GM13977 (cell line): ENCODE results near the gene GORASP2.

Experiments
- DNase-seq: peaks from one replicate; pipeline ENCODE4 v3.0.0; 2012; ENCODE audit warnings: low spot score
- in situ Hi-C: fragments of 300-500 bp; cut with MboI; formaldehyde crosslinking; loops from one replicate; pipeline ENCODE4 v1.12.0; 2022; ENCODE audit warnings: low sequenced_read_pairs, low pct_unique_long_range_greater_than_20kb, mixed read lengths, inconsistent platforms; ENCODE audit not compliant: unreplicated experiment
- TF ChIP-seq, protein P1 (sequence below): IDR thresholded peaks from 2 replicates; pipeline ENCODE4 v1.5.1; 2012; ENCODE audit warnings: mild to moderate bottlenecking, control low read depth; ENCODE audit not compliant: insufficient read depth; ENCODE audit errors: extremely low read depth, missing control alignments

The GORASP2 gene

DNA sequence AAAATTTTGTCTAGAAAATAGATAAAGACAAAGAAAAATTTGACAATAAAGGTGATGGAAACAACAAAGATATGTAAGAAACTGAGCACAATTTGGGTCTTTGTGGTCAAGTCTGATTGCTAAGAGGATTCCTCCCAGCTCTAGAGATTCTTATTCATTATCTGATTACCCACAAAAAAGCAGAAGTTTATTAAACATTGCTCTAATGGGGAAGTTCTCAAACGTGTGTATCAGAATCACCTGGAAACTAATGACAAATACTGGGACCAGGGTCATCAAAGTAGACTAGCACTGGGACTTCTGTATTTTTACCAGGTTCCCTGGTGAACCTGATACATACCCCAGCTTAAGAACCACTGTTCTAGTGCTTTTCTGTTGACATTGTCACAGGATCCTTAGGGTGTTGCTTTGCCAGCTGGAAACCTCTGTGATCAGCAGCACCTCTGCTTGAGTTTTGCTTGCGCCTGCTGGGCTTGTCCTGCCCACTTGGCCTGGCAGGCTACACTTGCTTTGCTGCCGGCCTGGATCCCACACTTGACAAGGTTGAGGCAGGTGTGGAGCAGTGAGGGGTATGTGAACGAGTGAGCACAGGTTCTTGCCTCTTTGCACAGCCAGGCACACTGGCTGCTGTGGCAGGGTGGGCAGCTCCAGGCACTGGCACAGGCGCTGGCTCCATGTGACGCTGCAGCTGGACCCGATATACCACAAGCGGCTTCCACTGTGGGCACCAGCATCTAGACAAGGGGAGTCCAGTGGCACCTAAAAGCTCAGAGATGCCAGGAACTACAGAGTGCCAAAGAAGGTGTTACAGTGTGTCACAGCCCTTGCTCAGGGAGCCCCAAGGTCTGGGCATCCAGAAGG lies 6.2 kb upstream of the GORASP2 start:
- TF ChIP-seq, protein P1, sequence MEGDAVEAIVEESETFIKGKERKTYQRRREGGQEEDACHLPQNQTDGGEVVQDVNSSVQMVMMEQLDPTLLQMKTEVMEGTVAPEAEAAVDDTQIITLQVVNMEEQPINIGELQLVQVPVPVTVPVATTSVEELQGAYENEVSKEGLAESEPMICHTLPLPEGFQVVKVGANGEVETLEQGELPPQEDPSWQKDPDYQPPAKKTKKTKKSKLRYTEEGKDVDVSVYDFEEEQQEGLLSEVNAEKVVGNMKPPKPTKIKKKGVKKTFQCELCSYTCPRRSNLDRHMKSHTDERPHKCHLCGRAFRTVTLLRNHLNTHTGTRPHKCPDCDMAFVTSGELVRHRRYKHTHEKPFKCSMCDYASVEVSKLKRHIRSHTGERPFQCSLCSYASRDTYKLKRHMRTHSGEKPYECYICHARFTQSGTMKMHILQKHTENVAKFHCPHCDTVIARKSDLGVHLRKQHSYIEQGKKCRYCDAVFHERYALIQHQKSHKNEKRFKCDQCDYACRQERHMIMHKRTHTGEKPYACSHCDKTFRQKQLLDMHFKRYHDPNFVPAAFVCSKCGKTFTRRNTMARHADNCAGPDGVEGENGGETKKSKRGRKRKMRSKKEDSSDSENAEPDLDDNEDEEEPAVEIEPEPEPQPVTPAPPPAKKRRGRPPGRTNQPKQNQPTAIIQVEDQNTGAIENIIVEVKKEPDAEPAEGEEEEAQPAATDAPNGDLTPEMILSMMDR: no peak
- in situ Hi-C loops: no loop called here
- no peak for DNase-seq

DNA sequence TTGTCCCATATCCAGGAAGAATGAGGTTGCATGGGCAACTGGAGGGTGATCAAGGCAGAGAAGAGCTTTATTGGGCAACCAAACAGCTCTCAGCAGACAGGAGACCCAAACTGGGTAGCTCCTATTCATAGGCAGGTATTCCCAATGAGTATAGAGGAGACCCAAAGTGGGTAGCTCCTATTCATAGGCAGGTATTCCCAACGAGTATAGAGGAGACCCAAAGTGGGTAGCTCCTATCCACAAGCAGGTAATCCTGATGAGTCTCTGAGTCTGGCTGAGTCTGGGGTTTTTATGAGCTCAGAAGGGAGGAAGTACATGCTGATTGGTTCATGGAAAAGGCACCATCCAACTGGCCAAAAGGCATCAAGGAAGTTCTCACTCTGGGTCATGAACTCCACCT lies 5.3 kb upstream of the GORASP2 start:
- in situ Hi-C loops: no loop called here
- TF ChIP-seq, protein P1: no peak
- DNase-seq: no peak

DNA sequence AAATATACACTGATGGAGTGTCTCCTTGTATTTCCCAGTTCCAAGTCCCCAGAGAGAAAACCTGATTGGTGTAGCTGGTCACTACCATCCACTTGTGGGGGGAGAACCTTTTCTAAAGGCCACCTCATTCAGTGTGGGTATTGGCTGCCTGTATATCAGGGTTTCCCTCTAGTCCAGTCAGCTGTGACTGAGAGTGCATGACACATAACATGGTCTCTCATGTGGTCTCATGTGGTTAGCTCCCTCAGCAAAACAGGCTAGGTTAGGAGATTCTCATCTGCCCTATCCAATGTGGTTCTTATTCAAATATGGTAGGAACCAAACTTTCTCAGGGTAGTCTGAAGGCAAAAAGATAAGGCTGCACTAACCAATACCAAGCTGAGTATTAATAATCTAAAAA lies 4.1 kb upstream of the GORASP2 start:
- TF ChIP-seq, protein P1: no peak
- DNase-seq: no peak
- in situ Hi-C loops: no loop called here

DNA sequence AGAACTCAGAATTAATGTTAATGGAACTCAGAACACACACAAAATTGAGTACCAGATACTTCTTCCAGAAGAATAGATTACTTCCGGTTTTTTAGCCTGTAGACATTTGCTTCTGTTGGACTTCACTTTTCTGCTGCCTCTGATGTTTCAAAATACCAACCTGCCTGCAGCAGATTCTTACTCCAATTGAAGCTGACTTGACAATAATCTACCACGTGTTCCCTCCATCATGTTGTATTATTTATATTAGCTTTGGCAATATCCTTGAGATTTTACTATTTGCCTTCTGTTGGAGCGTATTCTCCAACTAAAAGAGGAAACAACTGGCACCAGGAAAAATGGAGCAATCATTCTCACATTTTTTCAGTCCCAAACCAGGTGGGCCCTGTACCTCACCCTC lies 3.1 kb upstream of the GORASP2 start:
- TF ChIP-seq, protein P1: no peak
- no peak for DNase-seq
- in situ Hi-C loops: no loop called here

DNA sequence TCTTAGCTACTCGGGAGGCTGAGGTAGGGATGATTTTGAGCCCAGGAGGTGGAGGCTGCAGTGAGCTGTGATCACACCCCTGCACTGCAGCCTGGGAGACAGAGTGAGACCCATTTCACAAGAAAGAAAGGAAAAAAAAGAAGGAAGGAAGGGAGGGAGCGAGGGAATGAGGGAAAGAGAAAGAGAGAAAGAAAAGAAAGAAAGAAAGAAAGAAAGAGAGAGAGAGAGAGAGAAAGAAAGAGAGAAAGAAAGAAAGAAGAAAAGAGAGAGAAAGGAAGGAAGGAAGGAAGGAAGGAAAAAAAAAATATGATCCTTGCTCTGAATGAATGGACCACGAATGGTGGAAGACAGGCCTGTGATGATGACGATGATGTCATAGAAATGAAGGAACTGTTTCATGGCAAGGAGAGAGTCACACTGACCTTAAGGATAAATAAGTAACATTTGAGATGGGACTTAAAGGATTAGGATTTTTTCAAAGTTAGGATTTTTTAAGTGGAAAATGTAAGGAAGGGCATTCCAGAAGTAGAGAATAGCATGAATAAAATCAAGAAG lies 2.2 kb upstream of the GORASP2 start:
- TF ChIP-seq, protein P1: no peak
- DNase-seq: no peak
- in situ Hi-C loops: no loop called here

DNA sequence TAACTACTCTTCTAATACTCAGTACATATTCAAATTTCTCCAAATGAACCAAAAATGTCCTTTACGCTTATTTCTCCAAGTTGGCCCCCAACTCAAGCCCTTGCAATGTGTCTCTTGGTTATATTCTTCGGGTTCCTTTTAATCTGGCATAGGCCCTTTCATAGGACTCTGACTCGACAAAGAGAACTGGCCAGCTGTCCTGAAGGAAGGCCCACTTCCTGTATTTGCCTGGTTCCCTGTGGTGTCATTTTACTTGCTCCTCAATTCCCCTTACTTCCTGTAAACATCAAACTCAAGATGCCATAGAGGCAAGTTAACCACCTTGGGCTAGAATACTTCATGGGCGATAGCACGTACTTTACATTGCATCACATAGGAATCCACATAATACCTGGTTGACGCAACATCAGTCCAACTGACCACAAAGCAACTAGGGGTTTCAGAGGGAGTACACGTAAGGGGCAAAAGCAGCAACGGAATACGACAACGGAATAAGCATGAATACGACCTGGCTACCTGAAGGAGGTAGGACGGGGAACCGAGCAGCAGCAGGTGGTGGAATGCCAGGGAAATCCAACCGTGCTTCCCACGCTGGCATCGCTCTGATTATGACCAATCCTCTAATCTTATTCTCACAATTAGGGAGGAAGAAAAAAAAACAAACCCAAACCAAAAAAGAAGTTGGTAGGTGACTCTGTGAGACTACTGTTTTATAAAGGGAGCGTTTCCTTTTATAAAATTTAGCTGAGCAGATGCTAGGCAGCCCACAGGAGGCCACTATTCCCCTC lies 823 bp upstream of the GORASP2 start:
- peak; percentile 23 for DNase-seq
- in situ Hi-C loops: no loop called here
- TF ChIP-seq, protein P1: no peak
